ENCODE data around the gene SIKE1.

DNA sequence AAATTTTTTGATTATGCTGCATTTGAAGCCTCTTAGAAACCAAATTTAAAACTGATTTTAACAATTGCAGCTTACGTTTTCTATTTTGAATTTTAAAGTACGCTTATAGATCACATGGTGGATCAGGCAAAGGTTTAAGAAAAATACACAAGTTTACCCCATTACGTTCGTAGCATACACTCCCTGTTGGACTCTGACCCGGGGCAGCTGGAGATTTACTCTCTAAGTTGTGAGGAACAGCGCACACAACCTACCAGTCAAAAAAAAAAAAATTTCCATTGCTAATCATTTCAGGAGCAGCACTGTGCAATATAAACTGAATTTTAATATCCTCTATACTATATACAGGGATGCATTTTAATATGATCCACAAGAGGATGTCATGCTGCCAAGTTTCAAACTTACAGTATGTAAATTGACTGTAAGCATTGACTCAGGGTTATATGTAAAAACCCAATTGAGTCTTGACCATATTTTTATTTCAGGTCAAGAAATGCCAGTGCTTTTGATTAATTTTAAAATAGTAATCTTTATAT, 43.1 kb downstream of the SIKE1 start:
- TF ChIP-seq, protein P1, sequence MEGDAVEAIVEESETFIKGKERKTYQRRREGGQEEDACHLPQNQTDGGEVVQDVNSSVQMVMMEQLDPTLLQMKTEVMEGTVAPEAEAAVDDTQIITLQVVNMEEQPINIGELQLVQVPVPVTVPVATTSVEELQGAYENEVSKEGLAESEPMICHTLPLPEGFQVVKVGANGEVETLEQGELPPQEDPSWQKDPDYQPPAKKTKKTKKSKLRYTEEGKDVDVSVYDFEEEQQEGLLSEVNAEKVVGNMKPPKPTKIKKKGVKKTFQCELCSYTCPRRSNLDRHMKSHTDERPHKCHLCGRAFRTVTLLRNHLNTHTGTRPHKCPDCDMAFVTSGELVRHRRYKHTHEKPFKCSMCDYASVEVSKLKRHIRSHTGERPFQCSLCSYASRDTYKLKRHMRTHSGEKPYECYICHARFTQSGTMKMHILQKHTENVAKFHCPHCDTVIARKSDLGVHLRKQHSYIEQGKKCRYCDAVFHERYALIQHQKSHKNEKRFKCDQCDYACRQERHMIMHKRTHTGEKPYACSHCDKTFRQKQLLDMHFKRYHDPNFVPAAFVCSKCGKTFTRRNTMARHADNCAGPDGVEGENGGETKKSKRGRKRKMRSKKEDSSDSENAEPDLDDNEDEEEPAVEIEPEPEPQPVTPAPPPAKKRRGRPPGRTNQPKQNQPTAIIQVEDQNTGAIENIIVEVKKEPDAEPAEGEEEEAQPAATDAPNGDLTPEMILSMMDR (IDR thresholded peaks at IDR 0.05) = no peak
- TF ChIP-seq POLR2A (IDR thresholded peaks at IDR 0.05) (no peak), EP300 (IDR thresholded peaks at IDR 0.05) (no peak), POLR2AphosphoS5 (IDR thresholded peaks at IDR 0.05) (no peak)
